SU-DHL-6 (cell line): ENCODE measurements around the gene CEACAM1.

Source experiments
- H2AFZ ChIP-seq: fragments of 200-600 bp; sonication (generic); 2 replicates; pipeline ENCODE4 v1.6.1; 2014; ENCODE audit warnings: low read depth, mild to moderate bottlenecking, moderate library complexity, mixed read lengths, antibody characterized with exemption, low read length; ENCODE audit not compliant: severe bottlenecking
- H3F3A ChIP-seq: fragments of 200-600 bp; shearing (Covaris generic); 2 replicates; pipeline ENCODE4 v1.6.0; 2016; ENCODE audit warnings: antibody characterized with exemption, mild to moderate bottlenecking; ENCODE audit not compliant: insufficient read depth
- H3K27ac ChIP-seq: fragments of 200-600 bp; sonication (generic); 2 replicates; pipeline ENCODE4 v1.5.1; 2016; ENCODE audit warnings: low read depth, mild to moderate bottlenecking, low read length, moderate library complexity, mixed read lengths
- H3K27me3 ChIP-seq: fragments of 200-600 bp; sonication (generic), shearing (Covaris generic); 2 replicates; pipeline ENCODE4 v1.6.0; 2014; ENCODE audit warnings: mild to moderate bottlenecking, low read length
- H3K36me3 ChIP-seq: fragments of 200-600 bp; sonication (generic); 2 replicates; pipeline ENCODE4 v1.6.1; 2014; ENCODE audit warnings: mild to moderate bottlenecking, low read length, mixed read lengths
- H3K4me2 ChIP-seq: fragments of 300-600, 200-600 bp; shearing (Covaris generic), sonication (generic); 2 replicates; pipeline ENCODE4 v1.6.0; 2014; ENCODE audit warnings: low read length, low read depth, mild to moderate bottlenecking; ENCODE audit not compliant: poor library complexity, severe bottlenecking
- H3K4me3 ChIP-seq: fragments of 200-600 bp; sonication (generic); 2 replicates; pipeline ENCODE4 v1.5.1; 2014; ENCODE audit warnings: antibody characterized with exemption, low read length, mild to moderate bottlenecking, mixed read lengths; ENCODE audit not compliant: insufficient read depth, poor library complexity, severe bottlenecking
- H3K79me2 ChIP-seq: fragments of 200-600 bp; sonication (generic); 2 replicates; pipeline ENCODE4 v1.6.1; 2014; ENCODE audit warnings: mild to moderate bottlenecking, low read length, moderate library complexity; ENCODE audit not compliant: insufficient read depth
- H3K9ac ChIP-seq: fragments of 200-600 bp; sonication (generic); 2 replicates; pipeline ENCODE4 v1.7.0; 2014; ENCODE audit warnings: mild to moderate bottlenecking, low read length
- H3K9me2 ChIP-seq: fragments of 200-600 bp; sonication (generic); replicated peaks from 2 replicates; pipeline ENCODE4 v1.6.1; 2014; ENCODE audit warnings: low read length; ENCODE audit not compliant: insufficient read depth
- H3K9me3 ChIP-seq: fragments of 200-600 bp; sonication (generic); 2 replicates; pipeline ENCODE4 v1.6.1; 2014; ENCODE audit warnings: low read length, mixed read lengths; ENCODE audit not compliant: insufficient read depth
- H4K20me1 ChIP-seq: fragments of 200-600 bp; sonication (generic); 2 replicates; pipeline ENCODE4 v1.6.1; 2014; ENCODE audit warnings: low read depth, mild to moderate bottlenecking, antibody characterized with exemption, low read length, moderate library complexity, mixed read lengths
- EZH2phosphoT487 ChIP-seq: fragments of 200-600 bp; sonication (generic), shearing (Covaris generic); conservative IDR thresholded peaks from 2 replicates; pipeline ENCODE4 v1.6.1; 2018; ENCODE audit warnings: mild to moderate bottlenecking, antibody characterized with exemption, low read length, moderate library complexity, mixed read lengths
- TF ChIP-seq, protein P1 (sequence below): fragments of 200-600 bp; sonication (generic); IDR thresholded peaks from one replicate; pipeline ENCODE4 v1.5.1; 2017; ENCODE audit warnings: antibody characterized with exemption, mild to moderate bottlenecking, low read length, moderate library complexity; ENCODE audit not compliant: insufficient read depth, poor library complexity, severe bottlenecking

CEACAM1 gene

DNA sequence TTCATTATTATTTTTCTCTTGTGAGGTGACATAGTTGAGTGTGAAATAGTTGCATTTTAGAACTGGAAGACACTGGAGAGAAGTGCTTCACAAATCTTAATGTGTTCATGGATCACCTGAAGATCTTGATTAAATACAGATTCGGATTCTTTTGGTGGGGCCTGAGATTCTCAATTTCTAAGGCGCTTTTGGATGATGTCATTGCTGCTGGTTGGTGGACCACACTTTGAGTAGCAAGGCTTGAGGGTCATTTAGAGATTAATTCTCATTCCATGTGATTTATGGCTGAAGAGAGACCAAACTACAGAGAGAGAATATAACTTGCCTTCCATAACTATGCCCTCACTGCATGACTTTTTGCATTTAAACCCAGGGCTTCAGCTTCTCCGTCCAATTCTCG, 39.3 kb upstream of the CEACAM1 start:
- no peaks in the 10 kb centered on the region for H3F3A ChIP-seq
- no peaks in the 10 kb centered on the region for H3K9me3 ChIP-seq
- H3K27me3 ChIP-seq, result no peaks in the 10 kb centered on the region
- H3K27ac ChIP-seq, result no peak overlapping the region
- no peaks in the 10 kb centered on the region for H4K20me1 ChIP-seq
- TF ChIP-seq, protein P1, sequence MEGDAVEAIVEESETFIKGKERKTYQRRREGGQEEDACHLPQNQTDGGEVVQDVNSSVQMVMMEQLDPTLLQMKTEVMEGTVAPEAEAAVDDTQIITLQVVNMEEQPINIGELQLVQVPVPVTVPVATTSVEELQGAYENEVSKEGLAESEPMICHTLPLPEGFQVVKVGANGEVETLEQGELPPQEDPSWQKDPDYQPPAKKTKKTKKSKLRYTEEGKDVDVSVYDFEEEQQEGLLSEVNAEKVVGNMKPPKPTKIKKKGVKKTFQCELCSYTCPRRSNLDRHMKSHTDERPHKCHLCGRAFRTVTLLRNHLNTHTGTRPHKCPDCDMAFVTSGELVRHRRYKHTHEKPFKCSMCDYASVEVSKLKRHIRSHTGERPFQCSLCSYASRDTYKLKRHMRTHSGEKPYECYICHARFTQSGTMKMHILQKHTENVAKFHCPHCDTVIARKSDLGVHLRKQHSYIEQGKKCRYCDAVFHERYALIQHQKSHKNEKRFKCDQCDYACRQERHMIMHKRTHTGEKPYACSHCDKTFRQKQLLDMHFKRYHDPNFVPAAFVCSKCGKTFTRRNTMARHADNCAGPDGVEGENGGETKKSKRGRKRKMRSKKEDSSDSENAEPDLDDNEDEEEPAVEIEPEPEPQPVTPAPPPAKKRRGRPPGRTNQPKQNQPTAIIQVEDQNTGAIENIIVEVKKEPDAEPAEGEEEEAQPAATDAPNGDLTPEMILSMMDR, result no peak
- no peak for TF ChIP-seq EZH2phosphoT487
- no peaks in the 10 kb centered on the region for H3K9me2 ChIP-seq
- no peaks in the 10 kb centered on the region for H3K79me2 ChIP-seq
- H2AFZ ChIP-seq, result no peak overlapping the region
- H3K36me3 ChIP-seq, result no peaks in the 10 kb centered on the region
- H3K4me3 ChIP-seq, result no peak overlapping the region
- H3K4me2 ChIP-seq, result no peak overlapping the region
- no peak overlapping the region for H3K9ac ChIP-seq

DNA sequence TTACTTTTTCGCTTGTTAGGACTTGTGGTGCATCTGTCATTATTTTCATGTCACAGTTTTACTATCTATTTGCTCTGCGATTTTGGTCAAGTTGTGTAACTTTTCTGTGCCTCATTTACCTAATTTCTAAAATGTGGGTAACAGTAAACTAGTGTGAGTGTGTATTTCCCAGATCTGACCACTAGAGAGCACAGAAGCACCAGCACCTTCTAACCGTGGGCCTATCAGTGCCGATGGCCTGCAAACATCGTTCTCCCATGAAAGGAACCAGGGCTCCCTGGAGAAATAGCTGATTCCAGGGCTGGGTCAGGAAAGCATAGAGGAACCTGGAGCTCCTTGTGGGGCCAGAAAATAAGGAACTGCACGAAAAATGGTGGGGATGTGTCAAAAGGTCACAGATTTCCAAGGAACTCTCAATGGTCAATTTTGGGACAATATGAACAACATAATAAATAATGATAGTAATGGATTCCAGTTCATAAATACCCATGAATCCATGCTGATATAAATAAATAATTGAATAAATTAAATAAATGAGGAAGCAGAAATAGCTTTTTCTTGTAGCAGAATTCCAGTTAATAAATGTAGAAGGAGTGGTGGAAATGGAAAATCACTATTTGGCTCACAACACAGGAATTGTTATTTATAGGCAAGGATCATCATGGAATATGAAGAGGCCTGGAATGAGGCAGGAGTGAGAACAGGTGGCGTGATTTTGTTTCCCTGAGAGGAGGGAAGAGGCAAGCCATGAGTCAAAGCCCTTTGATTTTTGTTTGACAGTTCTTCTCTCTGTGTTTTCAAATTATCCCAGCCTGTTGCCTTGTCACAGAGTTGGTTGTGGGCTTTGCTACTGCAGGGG, 35.3 kb upstream of the CEACAM1 start:
- TF ChIP-seq EZH2phosphoT487, result no peak
- TF ChIP-seq, protein P1, result peak; percentile 72
- Histone ChIP-seq H4K20me1 (no peaks in the 10 kb centered on the region), H3K79me2 (no peaks in the 10 kb centered on the region), H3K9ac (no peak overlapping the region), H3F3A (no peaks in the 10 kb centered on the region), H3K9me3 (no peaks in the 10 kb centered on the region), H3K4me3 (no peak overlapping the region), H3K36me3 (no peaks in the 10 kb centered on the region), H3K27ac (no peak overlapping the region), H3K27me3 (no peaks in the 10 kb centered on the region), H2AFZ (no peak overlapping the region), H3K4me2 (no peak overlapping the region), H3K9me2 (no peaks in the 10 kb centered on the region)

DNA sequence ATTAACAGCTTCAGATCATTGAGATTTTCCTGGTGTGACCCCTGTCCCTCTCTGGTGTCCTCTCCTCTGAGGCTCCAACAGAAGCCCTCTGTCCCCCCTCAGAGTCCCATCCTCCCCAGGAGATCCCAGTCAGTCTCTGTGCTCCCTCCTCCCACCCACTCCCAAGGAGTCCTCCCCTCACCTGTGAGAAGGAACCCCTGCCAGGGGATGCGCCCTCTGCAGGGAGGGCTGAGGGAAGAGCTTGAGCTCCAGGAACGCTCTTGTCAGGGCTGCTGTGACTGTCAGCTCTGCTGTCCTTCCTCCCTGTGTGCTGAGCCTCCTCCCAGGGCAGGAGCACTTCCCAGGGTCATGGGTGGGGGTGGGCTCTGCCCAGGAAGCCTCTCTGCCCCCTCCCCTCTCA, 33.2 kb upstream of the CEACAM1 start:
- Histone ChIP-seq H3K9me2 (no peaks in the 10 kb centered on the region), H3K4me2 (no peak overlapping the region), H2AFZ (no peak overlapping the region), H3K4me3 (no peak overlapping the region), H3K79me2 (no peaks in the 10 kb centered on the region), H3F3A (no peaks in the 10 kb centered on the region), H3K9me3 (no peaks in the 10 kb centered on the region), H4K20me1 (no peaks in the 10 kb centered on the region), H3K9ac (no peak overlapping the region), H3K36me3 (no peaks in the 10 kb centered on the region), H3K27ac (no peak overlapping the region), H3K27me3 (no peaks in the 10 kb centered on the region)
- TF ChIP-seq, protein P1, result no peak
- TF ChIP-seq EZH2phosphoT487, result no peak
